HG03135 (cell line): Measurements from ENCODE around the gene AQP1.

Source experiments
- ATAC-seq: cut with Tn5 transposase; IDR thresholded peaks from one replicate; pipeline ENCODE4 v1.9.1; 2021; ENCODE audit warnings: mild to moderate bottlenecking, moderate library complexity; ENCODE audit not compliant: unreplicated experiment

Gene AQP1

GRCh38 chr7:30918676-30919075, 7.0 kb downstream of the AQP1 start:
- ATAC-seq = no peak

GRCh38 chr7:30920021-30920583, 8.4 kb downstream of the AQP1 start:
- ATAC-seq = no peak

GRCh38 chr7:30920584-30921539, 9.2 kb downstream of the AQP1 start:
- ATAC-seq = no peak

GRCh38 chr7:30921540-30922401, 10.1 kb downstream of the AQP1 start:
- ATAC-seq = no peak

- ATAC-seq = no peak
Measured at GRCh38 chr7:30922596-30922995, 10.9 kb downstream of the AQP1 start.

GRCh38 chr7:30923009-30923773, 11.5 kb downstream of the AQP1 start:
- ATAC-seq = no peak

- ATAC-seq = no peak
Measured at GRCh38 chr7:30923774-30924413, 12.2 kb downstream of the AQP1 start.

GRCh38 chr7:30924624-30925023, 13.0 kb downstream of the AQP1 start:
- ATAC-seq = no peak

GRCh38 chr7:30925117-30925516, 13.5 kb downstream of the AQP1 start:
- no peak for ATAC-seq

GRCh38 chr7:30925913-30926312, 14.3 kb downstream of the AQP1 start:
- no peak for ATAC-seq

- no peak for ATAC-seq
Measured at GRCh38 chr7:30926313-30926712, 14.7 kb downstream of the AQP1 start.

- ATAC-seq = no peak
Measured at GRCh38 chr7:30927040-30927439, 15.4 kb downstream of the AQP1 start.

GRCh38 chr7:30927559-30927958, 15.9 kb downstream of the AQP1 start:
- ATAC-seq = no peak

- ATAC-seq = no peak
Measured at GRCh38 chr7:30928254-30928872, 16.7 kb downstream of the AQP1 start.

- no peak for ATAC-seq
Measured at GRCh38 chr7:30929686-30930085, 18.0 kb downstream of the AQP1 start.

- ATAC-seq = no peak
Measured at GRCh38 chr7:30930621-30931020, 19.0 kb downstream of the AQP1 start.

GRCh38 chr7:30931161-30931928, 19.7 kb downstream of the AQP1 start:
- ATAC-seq = no peak

GRCh38 chr7:30931929-30932540, 20.4 kb downstream of the AQP1 start:
- no peak for ATAC-seq

- ATAC-seq = no peak
Measured at GRCh38 chr7:30932562-30932961, 20.9 kb downstream of the AQP1 start.
